Skin of body (tissue), 2 donors: ENCODE measurements around the gene PEX11G. TPM values are rescaled to one million over a fixed set of nuclear protein-coding genes. Genes with fewer than 3 reads are reported as not detected.
"Not testable (repeated sequence)": the region's sequence is repeated elsewhere in the genome, so short reads cannot be mapped to it uniquely, and the experiment has no call there.

Experiments
- DNase-seq: peaks from one replicate; lab custom pipeline; 2025; lab: John Stamatoyannopoulos, UW
- total RNA-seq: library from RNA; depleted of rRNA; stranded (reverse); fragments of >200 nt; gene quantifications from one replicate; pipeline ENCODE4 v1.2.3, GENCODE V29; 2014

Gene PEX11G
- total RNA-seq, 1 donor from 2014 or later, result 1.1 TPM

GRCh38 chr19:7441468-7442146 lies 47.2 kb downstream of the PEX11G start:
- DNase-seq, result no peak

- DNase-seq, result no peak
Observed at GRCh38 chr19:7440188-7440975, 48.5 kb downstream of the PEX11G start.

DNA sequence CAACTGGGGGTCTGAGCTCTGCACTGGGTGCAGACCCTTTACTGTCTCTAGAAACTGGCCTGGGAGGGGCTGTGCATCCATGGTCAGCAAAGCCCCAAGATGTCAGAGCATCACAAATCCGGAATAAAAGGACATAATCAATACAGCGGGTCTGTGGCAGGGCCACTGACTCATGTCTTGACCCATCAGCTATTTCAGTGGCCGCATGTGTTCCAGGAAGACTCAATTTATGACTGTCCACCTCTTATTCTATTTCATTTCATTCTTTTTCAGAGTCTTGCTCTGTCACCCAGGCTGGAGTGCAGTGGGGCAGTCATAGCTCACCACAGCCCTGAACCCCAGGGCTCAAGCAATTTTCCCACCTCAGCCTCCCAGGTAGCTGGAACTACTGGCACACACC lies 53.2 kb downstream of the PEX11G start:
- DNase-seq, result no peak

- no peak for DNase-seq
Observed at GRCh38 chr19:7434391-7434790, 54.4 kb downstream of the PEX11G start.

DNA sequence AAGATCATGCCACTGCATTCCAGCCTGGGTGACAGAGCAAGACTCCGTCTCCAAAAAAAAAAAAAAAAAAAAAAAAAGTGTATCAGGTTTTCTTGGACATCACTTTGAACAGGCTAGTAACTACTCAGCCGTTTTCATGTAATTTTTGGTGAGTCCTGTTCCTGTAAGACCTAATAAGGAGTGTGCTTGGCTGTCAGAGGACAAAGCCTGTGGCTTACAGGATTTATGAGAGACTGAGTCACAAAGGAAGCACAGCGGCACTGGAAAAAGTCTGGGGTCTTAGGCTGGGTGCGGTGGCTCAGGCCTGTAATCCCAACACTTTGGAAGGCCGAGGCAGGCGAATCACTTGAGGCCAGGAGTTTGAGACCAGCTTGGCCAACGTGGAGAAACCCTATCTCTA lies 55.4 kb downstream of the PEX11G start:
- not testable (repeated sequence) for DNase-seq

- no peak for DNase-seq
Observed at GRCh38 chr19:7429638-7430282, 59.1 kb downstream of the PEX11G start.

GRCh38 chr19:7428651-7429113 lies 60.2 kb downstream of the PEX11G start:
- DNase-seq, result no peak

DNA sequence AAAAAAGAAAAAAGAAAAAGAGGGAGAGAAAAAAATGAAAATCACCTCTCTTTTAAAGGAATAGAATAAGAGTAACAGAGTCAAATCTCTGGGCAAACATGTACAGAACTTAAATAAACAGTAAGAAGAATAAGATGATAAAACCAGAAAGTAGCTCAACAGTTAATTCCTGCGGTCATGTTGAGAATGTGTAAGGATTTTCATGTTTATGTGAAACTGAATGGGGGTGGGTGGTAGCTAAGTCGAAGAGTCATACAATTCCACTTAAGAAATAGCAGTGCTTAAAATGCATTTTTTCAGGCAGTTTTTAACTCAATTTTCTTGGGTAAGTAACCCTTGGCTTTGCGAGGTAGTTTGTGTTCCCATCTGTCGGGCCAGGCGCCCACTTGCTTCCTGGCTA lies 60.9 kb downstream of the PEX11G start:
- no peak for DNase-seq

GRCh38 chr19:7426986-7427385 lies 61.8 kb downstream of the PEX11G start:
- DNase-seq, result no peak

Other genes starting within 250 kb of the PEX11G start
- gene INSR, start 194.6 kb downstream of the PEX11G start, total RNA-seq, result 51.4 TPM
- gene ARHGEF18, start 140.1 kb downstream of the PEX11G start, total RNA-seq, result 17.9 TPM
- gene ZNF358, start 27.1 kb upstream of the PEX11G start, total RNA-seq, result 7.4 TPM
- gene MCOLN1, start 33.6 kb upstream of the PEX11G start, total RNA-seq, result 6.9 TPM
- 17.6 TPM for gene PNPLA6, start 46.7 kb upstream of the PEX11G start, total RNA-seq
- 5.7 TPM for gene CAMSAP3, start 106.8 kb upstream of the PEX11G start, total RNA-seq
- 21.9 TPM for gene XAB2, start 140.5 kb upstream of the PEX11G start, total RNA-seq
- gene PET100, start 140.8 kb upstream of the PEX11G start, total RNA-seq, result 26.2 TPM
- not detected for gene PCP2, start 144.7 kb upstream of the PEX11G start, total RNA-seq
- gene STXBP2, start 148.1 kb upstream of the PEX11G start, total RNA-seq, result 25.1 TPM
- 8.5 TPM for gene RETN, start 180.0 kb upstream of the PEX11G start, total RNA-seq
- 0.79 TPM for gene MCEMP1, start 188.1 kb upstream of the PEX11G start, total RNA-seq
- 19.6 TPM for gene TRAPPC5, start 191.8 kb upstream of the PEX11G start, total RNA-seq
- gene FCER2, start 213.1 kb upstream of the PEX11G start, total RNA-seq, result 0.20 TPM
- 0.20 TPM for gene CLEC4G, start 243.1 kb upstream of the PEX11G start, total RNA-seq